Gastrocnemius medialis (tissue), 4 donors: ENCODE data around the gene PRR20C.

ENCODE experiments used
- CTCF ChIP-seq, 5 experiments: fragments of 450-650 bp in 3 of 5; fragments of 200-600 bp in 2 of 5; sonication (generic) in 2 of 5; IDR thresholded peaks in 4 of 5; conservative IDR thresholded peaks in 1 of 5; 1 replicate in 4 of 5; 2 replicates in 1 of 5; pipeline ENCODE4 v1.5.1; 2016 to 2019; ENCODE audit warnings: antibody characterized with exemption in 5 of 5, mild to moderate bottlenecking in 3 of 5, moderate library complexity in 3 of 5
- POLR2A ChIP-seq, 2 donors: fragments of 450-650 bp; IDR thresholded peaks; one replicate each; pipeline ENCODE4 v1.6.1; 2017; ENCODE audit warnings: antibody characterized with exemption in 2 of 2, mild to moderate bottlenecking in 2 of 2, moderate library complexity in 2 of 2

DNA sequence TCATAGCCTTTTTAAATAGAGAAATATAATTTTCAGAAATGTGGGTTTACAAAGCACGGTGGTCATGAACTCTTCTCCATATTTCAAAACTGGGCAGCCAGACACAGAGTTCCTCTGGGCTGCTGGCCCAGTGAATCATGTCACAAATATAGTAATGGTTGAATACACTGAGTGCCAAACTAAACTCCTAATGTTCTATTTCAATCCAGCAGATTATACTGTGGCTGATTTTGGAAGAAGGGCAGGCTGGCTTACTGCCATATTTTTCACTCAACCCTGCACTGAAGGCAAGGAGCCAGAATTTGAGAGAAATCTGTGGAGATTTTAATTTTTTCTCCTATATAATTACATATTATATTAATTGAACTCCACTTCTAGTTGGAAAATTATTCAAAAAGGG lies 30.2 kb upstream of the PRR20C start:
- no peak for TF ChIP-seq CTCF (IDR thresholded peaks at IDR 0.05 in 4 of 5, conservative IDR thresholded peaks at IDR 0.05 in 1 of 5)
- no peak for TF ChIP-seq POLR2A (IDR thresholded peaks at IDR 0.05)
